GM11168 (cell line): ENCODE data around the gene ZDHHC3.

Experiments
- in situ Hi-C: fragments of 300-500 bp; cut with MboI; formaldehyde crosslinking; loops from one replicate; pipeline ENCODE4 v1.12.0; 2022; ENCODE audit warnings: low sequenced_read_pairs; ENCODE audit not compliant: unreplicated experiment

ZDHHC3 gene

GRCh38 chr3:44903751-44904150 is 72.2 kb downstream of the ZDHHC3 start:
- in situ Hi-C loops = loop anchor here (25.0 kb wide), 1 partner anchor 366 kb away; no protein-coding TSS in a partner anchor

GRCh38 chr3:44903314-44903713 is 72.7 kb downstream of the ZDHHC3 start:
- in situ Hi-C loops = loop anchor here (25.0 kb wide), 1 partner anchor 366 kb away; no protein-coding TSS in a partner anchor

GRCh38 chr3:44902628-44903027 is 73.3 kb downstream of the ZDHHC3 start:
- in situ Hi-C loops = loop anchor here (25.0 kb wide), 1 partner anchor 365 kb away; no protein-coding TSS in a partner anchor

- in situ Hi-C loops = loop anchor here (25.0 kb wide), 1 partner anchor 363 kb away; no protein-coding TSS in a partner anchor
Measured at GRCh38 chr3:44899683-44900367, 76.1 kb downstream of the ZDHHC3 start.

- in situ Hi-C loops = no loop called here
Measured at GRCh38 chr3:44896440-44896839, 79.5 kb downstream of the ZDHHC3 start.

GRCh38 chr3:44894485-44894884 is 81.5 kb downstream of the ZDHHC3 start:
- in situ Hi-C loops = no loop called here

GRCh38 chr3:44893097-44893496 is 82.9 kb downstream of the ZDHHC3 start:
- in situ Hi-C loops = no loop called here

- in situ Hi-C loops = no loop called here
Measured at GRCh38 chr3:44892689-44893088, 83.3 kb downstream of the ZDHHC3 start.

GRCh38 chr3:44890852-44891251 is 85.1 kb downstream of the ZDHHC3 start:
- in situ Hi-C loops = no loop called here

GRCh38 chr3:44890258-44890657 is 85.7 kb downstream of the ZDHHC3 start:
- in situ Hi-C loops = no loop called here

- in situ Hi-C loops = no loop called here
Measured at GRCh38 chr3:44887101-44887500, 88.9 kb downstream of the ZDHHC3 start.

- in situ Hi-C loops = no loop called here
Measured at GRCh38 chr3:44886561-44886960, 89.4 kb downstream of the ZDHHC3 start.

- in situ Hi-C loops = no loop called here
Measured at GRCh38 chr3:44885618-44886017, 90.4 kb downstream of the ZDHHC3 start.

- in situ Hi-C loops = no loop called here
Measured at GRCh38 chr3:44883999-44884431, 92.0 kb downstream of the ZDHHC3 start.

- in situ Hi-C loops = no loop called here
Measured at GRCh38 chr3:44883213-44883955, 92.6 kb downstream of the ZDHHC3 start.

GRCh38 chr3:44880284-44880683 is 95.7 kb downstream of the ZDHHC3 start:
- in situ Hi-C loops = no loop called here

GRCh38 chr3:44877333-44877732 is 98.6 kb downstream of the ZDHHC3 start:
- in situ Hi-C loops = no loop called here

- in situ Hi-C loops = no loop called here
Measured at GRCh38 chr3:44875596-44875995, 100.4 kb downstream of the ZDHHC3 start.
